ENCODE data around the gene KCNJ4.

Gene KCNJ4

DNA sequence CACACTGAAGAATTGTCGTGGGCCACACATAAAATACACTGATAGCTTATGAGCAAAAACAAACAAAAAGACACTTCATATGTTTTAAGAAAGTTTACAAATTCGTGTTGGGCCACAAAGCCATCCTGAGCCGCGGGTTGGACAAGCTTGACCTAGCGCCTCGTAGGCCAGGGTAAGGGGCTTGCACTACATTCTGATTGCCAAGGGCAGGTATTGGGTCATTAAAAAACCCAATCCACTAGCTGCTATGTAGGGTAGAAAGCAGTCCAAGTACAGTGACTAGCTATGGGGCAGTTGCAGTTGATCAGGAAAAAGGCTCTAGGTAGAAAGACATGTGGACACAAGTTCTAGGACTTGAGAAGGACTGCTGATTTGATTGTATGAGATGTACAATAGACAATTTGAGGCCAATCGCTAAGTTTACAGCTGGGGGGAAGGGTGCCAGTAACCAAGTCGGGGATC lies 26.9 kb upstream of the KCNJ4 start:
- DNase-seq (no peak), ATAC-seq (ENCODE audit: insufficient read depth, low read depth) (no peak; the same call in 2 of the 3 replicates)
- H3K27me3 ChIP-seq (ENCODE audit: insufficient read depth, low read length, poor library complexity): no peaks in the 10 kb centered on the region
- peaks cover 57% of the 10 kb centered on the region for H3K36me3 ChIP-seq (ENCODE audit: insufficient read depth, low read length)
- H3K79me2 ChIP-seq (ENCODE audit: insufficient read depth, low read length): no peaks in the 10 kb centered on the region
- peaks cover 25% of the 10 kb centered on the region for H4K20me1 ChIP-seq (ENCODE audit: insufficient read depth, low read length)
- H2AFZ ChIP-seq (ENCODE audit: low read depth, low read length): no peak overlapping the region
- no peak overlapping the region for H3K27ac ChIP-seq (ENCODE audit: low read length)
- TF ChIP-seq, protein P1, sequence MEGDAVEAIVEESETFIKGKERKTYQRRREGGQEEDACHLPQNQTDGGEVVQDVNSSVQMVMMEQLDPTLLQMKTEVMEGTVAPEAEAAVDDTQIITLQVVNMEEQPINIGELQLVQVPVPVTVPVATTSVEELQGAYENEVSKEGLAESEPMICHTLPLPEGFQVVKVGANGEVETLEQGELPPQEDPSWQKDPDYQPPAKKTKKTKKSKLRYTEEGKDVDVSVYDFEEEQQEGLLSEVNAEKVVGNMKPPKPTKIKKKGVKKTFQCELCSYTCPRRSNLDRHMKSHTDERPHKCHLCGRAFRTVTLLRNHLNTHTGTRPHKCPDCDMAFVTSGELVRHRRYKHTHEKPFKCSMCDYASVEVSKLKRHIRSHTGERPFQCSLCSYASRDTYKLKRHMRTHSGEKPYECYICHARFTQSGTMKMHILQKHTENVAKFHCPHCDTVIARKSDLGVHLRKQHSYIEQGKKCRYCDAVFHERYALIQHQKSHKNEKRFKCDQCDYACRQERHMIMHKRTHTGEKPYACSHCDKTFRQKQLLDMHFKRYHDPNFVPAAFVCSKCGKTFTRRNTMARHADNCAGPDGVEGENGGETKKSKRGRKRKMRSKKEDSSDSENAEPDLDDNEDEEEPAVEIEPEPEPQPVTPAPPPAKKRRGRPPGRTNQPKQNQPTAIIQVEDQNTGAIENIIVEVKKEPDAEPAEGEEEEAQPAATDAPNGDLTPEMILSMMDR (IDR thresholded peaks at IDR 0.05; ENCODE audit: borderline replicate concordance, extremely low read depth, low read length, poor library complexity, severe bottlenecking): no peak
- TF ChIP-seq EZH2 (IDR thresholded peaks at IDR 0.05; ENCODE audit: borderline replicate concordance, low read depth, low read length, severe bottlenecking): no peak
- H3K9me3 ChIP-seq (ENCODE audit: insufficient read depth, low read length, severe bottlenecking): no peaks in the 10 kb centered on the region
- no peaks in the 10 kb centered on the region for H3K4me1 ChIP-seq (ENCODE audit: insufficient read depth, low read length)
- H3K9ac ChIP-seq (ENCODE audit: low read depth, low read length): no peak overlapping the region
- H3K4me3 ChIP-seq (ENCODE audit: low read depth in 1 of 2, low read length in 2 of 2): no peak overlapping the region
- no peak overlapping the region for H3K4me2 ChIP-seq (ENCODE audit: insufficient read depth, low read length)

DNA sequence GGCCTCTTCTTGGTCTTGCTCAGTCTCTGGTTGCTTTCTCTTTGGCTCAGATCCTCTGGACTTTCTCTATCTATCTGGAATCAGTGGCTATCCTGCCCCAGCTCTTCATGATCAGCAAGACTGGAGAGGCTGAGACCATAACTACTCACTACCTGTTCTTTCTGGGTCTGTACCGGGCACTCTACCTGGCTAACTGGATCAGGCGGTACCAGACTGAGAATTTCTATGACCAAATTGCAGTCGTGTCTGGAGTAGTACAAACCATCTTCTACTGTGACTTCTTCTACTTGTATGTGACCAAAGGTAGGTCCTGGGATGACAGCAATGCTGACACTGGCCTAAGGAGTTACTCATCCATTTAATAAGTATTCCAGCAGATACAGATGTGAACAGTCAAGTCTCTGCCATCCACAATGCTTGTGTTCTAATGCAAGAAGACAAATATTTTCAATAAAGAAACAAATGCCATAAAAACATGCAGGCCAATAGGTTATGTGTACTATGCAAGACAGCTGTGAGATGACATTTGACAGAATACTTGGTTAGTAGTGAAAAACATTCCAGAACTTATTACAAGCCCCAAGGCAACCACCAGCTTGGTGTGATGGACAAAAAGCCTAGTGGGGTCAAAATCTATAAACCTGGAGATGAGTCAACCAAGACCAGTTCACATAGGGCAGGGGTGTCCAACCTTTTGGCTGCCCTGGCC lies 26.3 kb upstream of the KCNJ4 start:
- no peak overlapping the region for H3K4me2 ChIP-seq (ENCODE audit: insufficient read depth, low read length)
- H3K9me3 ChIP-seq (ENCODE audit: insufficient read depth, low read length, severe bottlenecking): no peaks in the 10 kb centered on the region
- peak; percentile 21; the same call in 1 of the 3 replicates for ATAC-seq (ENCODE audit: insufficient read depth, low read depth)
- no peaks in the 10 kb centered on the region for H3K79me2 ChIP-seq (ENCODE audit: insufficient read depth, low read length)
- H2AFZ ChIP-seq (ENCODE audit: low read depth, low read length): no peak overlapping the region
- no peak for DNase-seq
- no peaks in the 10 kb centered on the region for H3K4me1 ChIP-seq (ENCODE audit: insufficient read depth, low read length)
- H3K27me3 ChIP-seq (ENCODE audit: insufficient read depth, low read length, poor library complexity): no peaks in the 10 kb centered on the region
- H3K9ac ChIP-seq (ENCODE audit: low read depth, low read length): no peak overlapping the region
- no peak overlapping the region for H3K4me3 ChIP-seq (ENCODE audit: low read depth in 1 of 2, low read length in 2 of 2)
- H4K20me1 ChIP-seq (ENCODE audit: insufficient read depth, low read length): peaks cover 20% of the 10 kb centered on the region
- no peak overlapping the region for H3K27ac ChIP-seq (ENCODE audit: low read length)
- peaks cover 51% of the 10 kb centered on the region for H3K36me3 ChIP-seq (ENCODE audit: insufficient read depth, low read length)
- no peak for TF ChIP-seq EZH2 (IDR thresholded peaks at IDR 0.05; ENCODE audit: borderline replicate concordance, low read depth, low read length, severe bottlenecking)
- TF ChIP-seq, protein P1 (IDR thresholded peaks at IDR 0.05; ENCODE audit: borderline replicate concordance, extremely low read depth, low read length, poor library complexity, severe bottlenecking): no peak

DNA sequence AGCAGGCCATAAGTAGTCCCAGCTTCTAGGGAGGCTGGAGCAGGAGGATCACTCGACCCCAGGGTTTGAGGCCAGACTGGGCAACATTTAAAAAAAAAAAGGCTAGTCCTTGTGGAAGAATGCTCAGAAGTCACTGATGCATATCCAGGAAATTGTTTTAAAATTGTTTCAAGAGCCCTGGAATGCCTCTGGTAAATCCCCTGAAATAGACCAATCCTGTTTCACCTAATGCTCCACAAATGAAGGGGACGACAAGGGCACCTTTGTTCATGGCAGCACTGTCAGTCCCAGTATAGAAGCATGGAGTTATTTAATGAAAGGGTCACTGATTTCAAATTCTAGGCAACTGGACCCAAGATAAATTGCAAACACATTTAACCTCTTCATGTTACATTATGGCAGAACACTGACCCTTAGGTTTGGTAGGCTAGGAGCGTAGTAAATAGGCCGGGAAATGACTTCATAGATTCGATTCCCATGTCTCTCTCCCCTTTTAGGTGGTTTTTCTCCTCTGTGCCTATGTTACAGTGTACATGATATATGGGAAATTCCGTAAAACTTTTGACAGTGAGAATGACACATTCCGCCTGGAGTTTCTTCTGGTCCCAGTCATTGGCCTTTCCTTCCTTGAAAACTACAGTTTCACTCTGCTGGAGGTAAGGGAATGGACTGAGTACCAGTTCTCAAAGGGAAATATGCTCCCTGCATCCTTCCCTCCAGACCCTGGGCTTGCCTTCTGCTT lies 24.3 kb upstream of the KCNJ4 start:
- H3K27ac ChIP-seq (ENCODE audit: low read length): no peak overlapping the region
- no peaks in the 10 kb centered on the region for H3K79me2 ChIP-seq (ENCODE audit: insufficient read depth, low read length)
- peaks cover 32% of the 10 kb centered on the region for H3K36me3 ChIP-seq (ENCODE audit: insufficient read depth, low read length)
- H3K4me1 ChIP-seq (ENCODE audit: insufficient read depth, low read length): no peaks in the 10 kb centered on the region
- no peak overlapping the region for H3K4me2 ChIP-seq (ENCODE audit: insufficient read depth, low read length)
- H3K4me3 ChIP-seq (ENCODE audit: low read depth in 1 of 2, low read length in 2 of 2): no peak overlapping the region
- H4K20me1 ChIP-seq (ENCODE audit: insufficient read depth, low read length): peaks cover 12% of the 10 kb centered on the region
- H2AFZ ChIP-seq (ENCODE audit: low read depth, low read length): no peak overlapping the region
- no peak overlapping the region for H3K9ac ChIP-seq (ENCODE audit: low read depth, low read length)
- peaks cover 1% of the 10 kb centered on the region for H3K27me3 ChIP-seq (ENCODE audit: insufficient read depth, low read length, poor library complexity)
- TF ChIP-seq, protein P1 (IDR thresholded peaks at IDR 0.05; ENCODE audit: borderline replicate concordance, extremely low read depth, low read length, poor library complexity, severe bottlenecking): no peak
- no peak for TF ChIP-seq EZH2 (IDR thresholded peaks at IDR 0.05; ENCODE audit: borderline replicate concordance, low read depth, low read length, severe bottlenecking)
- no peaks in the 10 kb centered on the region for H3K9me3 ChIP-seq (ENCODE audit: insufficient read depth, low read length, severe bottlenecking)
- ATAC-seq (ENCODE audit: insufficient read depth, low read depth) (no peak), DNase-seq (no peak)
